ENCODE results near the gene CDH23.

- TF ChIP-seq POLR2AphosphoS5 (IDR thresholded peaks at IDR 0.05; ENCODE audit: insufficient read depth in 1 of 2, low read depth in 1 of 2), result no peak
- TF ChIP-seq, protein P1, sequence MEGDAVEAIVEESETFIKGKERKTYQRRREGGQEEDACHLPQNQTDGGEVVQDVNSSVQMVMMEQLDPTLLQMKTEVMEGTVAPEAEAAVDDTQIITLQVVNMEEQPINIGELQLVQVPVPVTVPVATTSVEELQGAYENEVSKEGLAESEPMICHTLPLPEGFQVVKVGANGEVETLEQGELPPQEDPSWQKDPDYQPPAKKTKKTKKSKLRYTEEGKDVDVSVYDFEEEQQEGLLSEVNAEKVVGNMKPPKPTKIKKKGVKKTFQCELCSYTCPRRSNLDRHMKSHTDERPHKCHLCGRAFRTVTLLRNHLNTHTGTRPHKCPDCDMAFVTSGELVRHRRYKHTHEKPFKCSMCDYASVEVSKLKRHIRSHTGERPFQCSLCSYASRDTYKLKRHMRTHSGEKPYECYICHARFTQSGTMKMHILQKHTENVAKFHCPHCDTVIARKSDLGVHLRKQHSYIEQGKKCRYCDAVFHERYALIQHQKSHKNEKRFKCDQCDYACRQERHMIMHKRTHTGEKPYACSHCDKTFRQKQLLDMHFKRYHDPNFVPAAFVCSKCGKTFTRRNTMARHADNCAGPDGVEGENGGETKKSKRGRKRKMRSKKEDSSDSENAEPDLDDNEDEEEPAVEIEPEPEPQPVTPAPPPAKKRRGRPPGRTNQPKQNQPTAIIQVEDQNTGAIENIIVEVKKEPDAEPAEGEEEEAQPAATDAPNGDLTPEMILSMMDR (IDR thresholded peaks at IDR 0.05), result no peak
These were observed 71.8 kb downstream of the CDH23 start for GRCh38 chr10:71468363-71469094.

Measured in vagina (tissue), 2 donors.